GM12864 (cell line): ENCODE measurements around the gene SLC22A5.

Source experiments
- DNase-seq: peaks from one replicate; pipeline ENCODE4 v3.0.0-alpha.2; 2011; ENCODE audit warnings: low read depth
- H3K4me3 ChIP-seq: 2 replicates; pipeline ENCODE4 v1.5.1; 2011; ENCODE audit warnings: mild to moderate bottlenecking, low read depth, low read length, control low read depth
- CTCF ChIP-seq: IDR thresholded peaks from 2 replicates; pipeline ENCODE4 v1.5.1; 2011; ENCODE audit warnings: low read depth, mild to moderate bottlenecking, moderate library complexity, low read length, control low read depth, inconsistent platforms; ENCODE audit errors: missing control alignments

The SLC22A5 gene

GRCh38 chr5:132439521-132440089, 70.1 kb downstream of the SLC22A5 start:
- TF ChIP-seq CTCF: no peak
- no peak for DNase-seq
- H3K4me3 ChIP-seq: no peak overlapping the region

GRCh38 chr5:132444061-132444460, 74.6 kb downstream of the SLC22A5 start:
- H3K4me3 ChIP-seq: no peak overlapping the region
- no peak for TF ChIP-seq CTCF
- no peak for DNase-seq
